ENCODE data around the gene RNF2.
"Not testable (repeated sequence)": the region's sequence is repeated elsewhere in the genome, so short reads cannot be mapped to it uniquely, and the experiment has no call there.

RNF2 gene

GRCh38 chr1:185058876-185059275, 13.5 kb downstream of the RNF2 start:
- Histone ChIP-seq H2AFZ (ENCODE audit: low read depth, low read length) (no peak overlapping the region), H3K4me3 (ENCODE audit: low read length) (no peak overlapping the region), H3K36me3 (ENCODE audit: insufficient read depth, low read length) (peaks cover 2% of the 10 kb centered on the region), H3K9me3 (ENCODE audit: low read length) (peaks cover 6% of the 10 kb centered on the region), H3K27me3 (ENCODE audit: insufficient read depth, low read length) (no peaks in the 10 kb centered on the region), H3K4me1 (ENCODE audit: insufficient read depth, low read length) (no peaks in the 10 kb centered on the region)

- Histone ChIP-seq H3K27me3 (ENCODE audit: insufficient read depth, low read length) (no peaks in the 10 kb centered on the region), H3K4me1 (ENCODE audit: insufficient read depth, low read length) (no peaks in the 10 kb centered on the region), H3K9me3 (ENCODE audit: low read length) (peaks cover 4% of the 10 kb centered on the region), H3K4me3 (ENCODE audit: low read length) (no peak overlapping the region), H3K36me3 (ENCODE audit: insufficient read depth, low read length) (no peaks in the 10 kb centered on the region), H2AFZ (ENCODE audit: low read depth, low read length) (no peak overlapping the region)
These were observed 14.7 kb downstream of the RNF2 start for GRCh38 chr1:185059950-185060571.

- Histone ChIP-seq H3K4me3 (ENCODE audit: low read length) (no peak overlapping the region), H2AFZ (ENCODE audit: low read depth, low read length) (no peak overlapping the region), H3K9me3 (ENCODE audit: low read length) (peaks cover 4% of the 10 kb centered on the region), H3K36me3 (ENCODE audit: insufficient read depth, low read length) (peaks cover 3% of the 10 kb centered on the region), H3K27me3 (ENCODE audit: insufficient read depth, low read length) (no peaks in the 10 kb centered on the region), H3K4me1 (ENCODE audit: insufficient read depth, low read length) (no peaks in the 10 kb centered on the region)
These were observed 17.5 kb downstream of the RNF2 start for GRCh38 chr1:185062710-185063370.

GRCh38 chr1:185063719-185064118, 18.4 kb downstream of the RNF2 start:
- no peak overlapping the region for H2AFZ ChIP-seq (ENCODE audit: low read depth, low read length)
- no peak overlapping the region for H3K4me3 ChIP-seq (ENCODE audit: low read length)

GRCh38 chr1:185065006-185065405, 19.6 kb downstream of the RNF2 start:
- H3K4me3 ChIP-seq (ENCODE audit: low read length); H3K36me3 ChIP-seq (ENCODE audit: insufficient read depth, low read length); H2AFZ ChIP-seq (ENCODE audit: low read depth, low read length); H3K4me1 ChIP-seq (ENCODE audit: insufficient read depth, low read length); H3K9me3 ChIP-seq (ENCODE audit: low read length); H3K27me3 ChIP-seq (ENCODE audit: insufficient read depth, low read length): not testable (repeated sequence)

More at GRCh38 chr1:185063719-185064118, 18.4 kb downstream of the RNF2 start:
- Histone ChIP-seq H3K27me3 (ENCODE audit: insufficient read depth, low read length) (no peaks in the 10 kb centered on the region), H3K9me3 (ENCODE audit: low read length) (peaks cover 7% of the 10 kb centered on the region), H3K36me3 (ENCODE audit: insufficient read depth, low read length) (peaks cover 3% of the 10 kb centered on the region), H3K4me1 (ENCODE audit: insufficient read depth, low read length) (no peaks in the 10 kb centered on the region)

- Histone ChIP-seq H2AFZ (ENCODE audit: low read depth, low read length) (no peak overlapping the region), H3K4me1 (ENCODE audit: insufficient read depth, low read length) (no peaks in the 10 kb centered on the region), H3K27me3 (ENCODE audit: insufficient read depth, low read length) (no peaks in the 10 kb centered on the region), H3K4me3 (ENCODE audit: low read length) (no peak overlapping the region), H3K36me3 (ENCODE audit: insufficient read depth, low read length) (peaks cover 3% of the 10 kb centered on the region), H3K9me3 (ENCODE audit: low read length) (peaks cover 7% of the 10 kb centered on the region)
These were observed 20.8 kb downstream of the RNF2 start for GRCh38 chr1:185066181-185066580.

GRCh38 chr1:185068341-185068740, 23.0 kb downstream of the RNF2 start:
- H3K36me3 ChIP-seq (ENCODE audit: insufficient read depth, low read length): peaks cover 3% of the 10 kb centered on the region
- peaks cover 7% of the 10 kb centered on the region for H3K9me3 ChIP-seq (ENCODE audit: low read length)
- H3K27me3 ChIP-seq (ENCODE audit: insufficient read depth, low read length): no peaks in the 10 kb centered on the region
- no peaks in the 10 kb centered on the region for H3K4me1 ChIP-seq (ENCODE audit: insufficient read depth, low read length)
- H3K4me3 ChIP-seq (ENCODE audit: low read length): no peak overlapping the region
- no peak overlapping the region for H2AFZ ChIP-seq (ENCODE audit: low read depth, low read length)

GRCh38 chr1:185069202-185069772, 23.9 kb downstream of the RNF2 start:
- Histone ChIP-seq H3K4me1 (ENCODE audit: insufficient read depth, low read length) (no peaks in the 10 kb centered on the region), H3K36me3 (ENCODE audit: insufficient read depth, low read length) (peaks cover 3% of the 10 kb centered on the region), H2AFZ (ENCODE audit: low read depth, low read length) (no peak overlapping the region), H3K9me3 (ENCODE audit: low read length) (peaks cover 7% of the 10 kb centered on the region), H3K27me3 (ENCODE audit: insufficient read depth, low read length) (no peaks in the 10 kb centered on the region), H3K4me3 (ENCODE audit: low read length) (no peak overlapping the region)

GRCh38 chr1:185070051-185070450, 24.7 kb downstream of the RNF2 start:
- Histone ChIP-seq H2AFZ (ENCODE audit: low read depth, low read length) (no peak overlapping the region), H3K4me3 (ENCODE audit: low read length) (no peak overlapping the region), H3K36me3 (ENCODE audit: insufficient read depth, low read length) (peaks cover 3% of the 10 kb centered on the region), H3K4me1 (ENCODE audit: insufficient read depth, low read length) (no peaks in the 10 kb centered on the region), H3K9me3 (ENCODE audit: low read length) (peaks cover 5% of the 10 kb centered on the region), H3K27me3 (ENCODE audit: insufficient read depth, low read length) (no peaks in the 10 kb centered on the region)

GRCh38 chr1:185073725-185074124, 28.4 kb downstream of the RNF2 start:
- no peak overlapping the region for H2AFZ ChIP-seq (ENCODE audit: low read depth, low read length)
- H3K4me3 ChIP-seq (ENCODE audit: low read length): no peak overlapping the region
- no peaks in the 10 kb centered on the region for H3K4me1 ChIP-seq (ENCODE audit: insufficient read depth, low read length)
- H3K36me3 ChIP-seq (ENCODE audit: insufficient read depth, low read length): no peaks in the 10 kb centered on the region
- no peaks in the 10 kb centered on the region for H3K9me3 ChIP-seq (ENCODE audit: low read length)
- H3K27me3 ChIP-seq (ENCODE audit: insufficient read depth, low read length): no peaks in the 10 kb centered on the region

GRCh38 chr1:185074307-185074706, 28.9 kb downstream of the RNF2 start:
- Histone ChIP-seq H3K4me1 (ENCODE audit: insufficient read depth, low read length) (no peaks in the 10 kb centered on the region), H2AFZ (ENCODE audit: low read depth, low read length) (no peak overlapping the region), H3K27me3 (ENCODE audit: insufficient read depth, low read length) (no peaks in the 10 kb centered on the region), H3K4me3 (ENCODE audit: low read length) (no peak overlapping the region), H3K36me3 (ENCODE audit: insufficient read depth, low read length) (no peaks in the 10 kb centered on the region), H3K9me3 (ENCODE audit: low read length) (no peaks in the 10 kb centered on the region)

- Histone ChIP-seq H3K27me3 (ENCODE audit: insufficient read depth, low read length) (no peaks in the 10 kb centered on the region), H3K9me3 (ENCODE audit: low read length) (no peaks in the 10 kb centered on the region), H2AFZ (ENCODE audit: low read depth, low read length) (no peak overlapping the region), H3K36me3 (ENCODE audit: insufficient read depth, low read length) (no peaks in the 10 kb centered on the region), H3K4me1 (ENCODE audit: insufficient read depth, low read length) (no peaks in the 10 kb centered on the region), H3K4me3 (ENCODE audit: low read length) (no peak overlapping the region)
These were observed 30.1 kb downstream of the RNF2 start for GRCh38 chr1:185075476-185075875.

GRCh38 chr1:185077374-185077773, 32.0 kb downstream of the RNF2 start:
- Histone ChIP-seq H3K9me3 (ENCODE audit: low read length) (no peaks in the 10 kb centered on the region), H3K4me3 (ENCODE audit: low read length) (no peak overlapping the region), H3K4me1 (ENCODE audit: insufficient read depth, low read length) (no peaks in the 10 kb centered on the region), H2AFZ (ENCODE audit: low read depth, low read length) (no peak overlapping the region), H3K36me3 (ENCODE audit: insufficient read depth, low read length) (no peaks in the 10 kb centered on the region), H3K27me3 (ENCODE audit: insufficient read depth, low read length) (no peaks in the 10 kb centered on the region)

Data from neuron (in vitro differentiated cells).